CD4-positive, alpha-beta T cell (primary cell): Measurements from ENCODE around the gene SCUBE2. TPM values are rescaled to one million over a fixed set of nuclear protein-coding genes. Genes with fewer than 3 reads are reported as not detected.

Source experiments
- ATAC-seq: fragments of 200-7000 bp; cut with Tn5 transposase; one replicate; pipeline ENCODE4 v1.10.0; 2022; ENCODE audit warnings: mild to moderate bottlenecking; ENCODE audit not compliant: poor library complexity
- CTCF ChIA-PET: fragments of 350-600 bp; sonication (Branson Sonifier 250); formaldehyde crosslinking; loops from one replicate; lab custom pipeline; 2021; ENCODE audit warnings: antibody characterized with exemption, inconsistent platforms; lab: Charles Lee
- POLR2A ChIA-PET: fragments of 350-600 bp; sonication (Branson Sonifier 250); formaldehyde crosslinking; loops from one replicate; lab custom pipeline; 2021; ENCODE audit warnings: antibody characterized with exemption, inconsistent platforms; lab: Charles Lee
- DNase-seq, 14 experiments: peaks; one replicate each; pipeline ENCODE4 v3.0.0-alpha.2; 2013 to 2020; ENCODE audit warnings: mixed read lengths in 2 of 14
- H3K27ac ChIP-seq, 2 donors: one replicate each; pipeline versions ENCODE4 v1.5.1 to v1.7.0; 2013; ENCODE audit warnings: low read length in 2 of 2, low read depth in 1 of 2, mild to moderate bottlenecking in 1 of 2
- H3K27me3 ChIP-seq, 2 experiments: 1 replicate in 1 of 2; 2 replicates in 1 of 2; pipeline versions ENCODE4 v1.6.1 to v1.7.0; 2013; ENCODE audit warnings: low read length in 2 of 2, control low read depth in 1 of 2, mild to moderate bottlenecking in 1 of 2, moderate library complexity in 1 of 2; ENCODE audit not compliant: insufficient read depth in 2 of 2, control insufficient read depth in 1 of 2
- H3K36me3 ChIP-seq: one replicate; pipeline ENCODE4 v1.6.1; 2013; ENCODE audit warnings: low read length, control low read depth; ENCODE audit not compliant: insufficient read depth
- H3K4me1 ChIP-seq: one replicate; pipeline ENCODE4 v1.6.1; 2013; ENCODE audit warnings: low read length, control low read depth; ENCODE audit not compliant: insufficient read depth
- H3K4me3 ChIP-seq: one replicate; pipeline ENCODE4 v1.5.1; 2013; ENCODE audit warnings: mild to moderate bottlenecking, low read length, moderate library complexity
- H3K9me3 ChIP-seq, 2 experiments: 1 replicate in 1 of 2; 2 replicates in 1 of 2; pipeline versions ENCODE4 v1.6.1 to v1.7.0; 2013; ENCODE audit warnings: low read length in 2 of 2, mild to moderate bottlenecking in 2 of 2, control low read depth in 1 of 2, moderate library complexity in 1 of 2; ENCODE audit not compliant: control insufficient read depth in 1 of 2, insufficient read depth in 1 of 2
- H3K27ac Mint-ChIP-seq: one replicate; pipeline ENCODE4 v1.8.0; 2020; ENCODE audit warnings: mixed read lengths
- H3K27me3 Mint-ChIP-seq: one replicate; pipeline ENCODE4 v1.8.0; 2021; ENCODE audit warnings: mixed read lengths
- H3K36me3 Mint-ChIP-seq: one replicate; pipeline ENCODE4 v1.8.0; 2021; ENCODE audit warnings: low read depth, mixed read lengths
- H3K4me1 Mint-ChIP-seq: one replicate; pipeline ENCODE4 v1.8.0; 2021; ENCODE audit warnings: low read depth, mixed read lengths
- H3K4me3 Mint-ChIP-seq: one replicate; pipeline ENCODE4 v1.8.0; 2020; ENCODE audit warnings: mild to moderate bottlenecking, mixed read lengths
- H3K9me3 Mint-ChIP-seq: one replicate; pipeline ENCODE4 v1.8.0; 2020; ENCODE audit warnings: mixed read lengths
- CTCF ChIP-seq: fragments of 200-600 bp; IDR thresholded peaks from one replicate; pipeline ENCODE4 v1.8.0; 2022; ENCODE audit warnings: antibody characterized with exemption, mild to moderate bottlenecking
- intact Hi-C, 2 experiments: fragments of 100-400 bp; cut with DNase I in 1 of 2; cut with micrococcal nuclease in 1 of 2; formaldehyde crosslinking; loops; one replicate each; pipeline versions ENCODE4 v1.15.1 to v1.9.0; 2023 to 2025; cut with DNase I, micrococcal nuclease
- total RNA-seq, 174 experiments: library from RNA in 2 of 174; stranded (reverse) in 2 of 174; gene quantifications; one replicate each; pipeline ENCODE4 v1.2.3 and lab custom pipeline; 2021 to 2026

SCUBE2 gene
- total RNA-seq, 2 experiments from 2014 or later, result 0.17 TPM; not detected in 1

GRCh38 chr11:9056467-9056866 lies 34.9 kb downstream of the SCUBE2 start:
- H3K36me3 Mint-ChIP-seq, result no peaks in the 10 kb centered on the region
- H3K4me1 Mint-ChIP-seq, result no peaks in the 10 kb centered on the region
- H3K4me3 Mint-ChIP-seq, result no peak overlapping the region
- Histone ChIP-seq H3K4me3 (no peak overlapping the region), H3K9me3 (no peaks in the 10 kb centered on the region), H3K27ac (no peak overlapping the region), H3K27me3 (no peaks in the 10 kb centered on the region), H3K36me3 (no peaks in the 10 kb centered on the region), H3K4me1 (no peaks in the 10 kb centered on the region)
- ATAC-seq, result no peak
- CTCF ChIA-PET, result no interaction called here
- DNase-seq, result no peak
- H3K27ac Mint-ChIP-seq, result no peak overlapping the region
- H3K9me3 Mint-ChIP-seq, result no peaks in the 10 kb centered on the region
- POLR2A ChIA-PET, result no interaction called here
- TF ChIP-seq CTCF, result no peak
- intact Hi-C loops, result no loop called here
- H3K27me3 Mint-ChIP-seq, result no peaks in the 10 kb centered on the region

- Histone ChIP-seq H3K27me3 (no peaks in the 10 kb centered on the region), H3K4me3 (no peak overlapping the region), H3K27ac (no peak overlapping the region), H3K9me3 (no peaks in the 10 kb centered on the region), H3K4me1 (no peaks in the 10 kb centered on the region), H3K36me3 (no peaks in the 10 kb centered on the region)
- H3K4me1 Mint-ChIP-seq, result no peaks in the 10 kb centered on the region
- no peak for TF ChIP-seq CTCF
- H3K4me3 Mint-ChIP-seq, result no peak overlapping the region
- ChIA-PET CTCF (no interaction called here), POLR2A (no interaction called here)
- ATAC-seq (no peak), DNase-seq (no peak)
- no peaks in the 10 kb centered on the region for H3K27me3 Mint-ChIP-seq
- intact Hi-C loops, result no loop called here
- H3K9me3 Mint-ChIP-seq, result no peaks in the 10 kb centered on the region
- H3K27ac Mint-ChIP-seq, result no peak overlapping the region
- H3K36me3 Mint-ChIP-seq, result no peaks in the 10 kb centered on the region
Measured at GRCh38 chr11:9053316-9054035, 37.9 kb downstream of the SCUBE2 start.

GRCh38 chr11:9052316-9052715 lies 39.1 kb downstream of the SCUBE2 start:
- no peaks in the 10 kb centered on the region for H3K9me3 ChIP-seq
- no peaks in the 10 kb centered on the region for H3K36me3 ChIP-seq
- ATAC-seq (no peak), DNase-seq (no peak)
- Mint-ChIP-seq H3K9me3 (no peaks in the 10 kb centered on the region), H3K4me3 (no peak overlapping the region), H3K27me3 (no peaks in the 10 kb centered on the region), H3K27ac (no peak overlapping the region), H3K36me3 (no peaks in the 10 kb centered on the region), H3K4me1 (no peaks in the 10 kb centered on the region)
- H3K4me1 ChIP-seq, result no peaks in the 10 kb centered on the region
- POLR2A ChIA-PET, result no interaction called here
- CTCF ChIA-PET, result no interaction called here
- intact Hi-C loops, result no loop called here
- no peak overlapping the region for H3K4me3 ChIP-seq
- no peaks in the 10 kb centered on the region for H3K27me3 ChIP-seq
- H3K27ac ChIP-seq, result no peak overlapping the region
- TF ChIP-seq CTCF, result no peak
